ENCODE measurements around the gene GRAP2. TPM values are rescaled to one million over a fixed set of nuclear protein-coding genes. Genes with fewer than 3 reads are reported as not detected.

Gene GRAP2
- total and polyA plus RNA-seq, 4 donors: 1.9 to 6.9 (median 4.2) TPM

GRCh38 chr22:39994041-39994565, 93.2 kb downstream of the GRAP2 start:
- no peak for ATAC-seq (ENCODE audit: insufficient read depth, low FRiP score)
- Histone ChIP-seq H3K4me1 (ENCODE audit: control insufficient read depth in 5 of 5, insufficient read depth in 5 of 5, low read length in 5 of 5) (peaks cover 0 to 7% (median 2%) of the 10 kb centered on the region in 5 donors), H3K4me3 (no peak overlapping the region), H3K36me3 (ENCODE audit: control insufficient read depth in 4 of 4, insufficient read depth in 4 of 4, low read length in 4 of 4) (no peaks in the 10 kb centered on the region), H3K27ac (ENCODE audit: low read depth in 1 of 2, low read length in 1 of 2) (no peak overlapping the region), H3K9ac (ENCODE audit: insufficient read depth in 1 of 2, low read length in 2 of 2) (no peak overlapping the region), H3K9me3 (ENCODE audit: control insufficient read depth in 4 of 4, insufficient read depth in 3 of 4, low read length in 3 of 4) (no peaks in the 10 kb centered on the region), H3K27me3 (ENCODE audit: control insufficient read depth in 3 of 3, insufficient read depth in 3 of 3, low read length in 2 of 3) (peaks cover 0 to 57% (median 36%) of the 10 kb centered on the region in 3 donors)
- no peak for DNase-seq
- WGBS, 2 donors: 20 to 27% methylated on average over 20 of the region's 20 CpGs
- TF ChIP-seq CTCF (IDR thresholded peaks at IDR 0.05; ENCODE audit: control extremely low read depth, extremely low read depth): no peak

GRCh38 chr22:39994566-39995392, 93.9 kb downstream of the GRAP2 start, which contains the start of gene FAM83F:
FAM83F (plus strand) TSS chr22:39994954; CDS start chr22:39995043, 89 bp downstream.
- DNase-seq: peak; percentile 33 to 51 (median 41)
- H3K9me3 ChIP-seq (ENCODE audit: control insufficient read depth in 4 of 4, insufficient read depth in 3 of 4, low read length in 3 of 4): no peaks in the 10 kb centered on the region
- peaks cover 0 to 7% (median 2%) of the 10 kb centered on the region in 5 donors for H3K4me1 ChIP-seq (ENCODE audit: control insufficient read depth in 5 of 5, insufficient read depth in 5 of 5, low read length in 5 of 5)
- H3K36me3 ChIP-seq (ENCODE audit: control insufficient read depth in 4 of 4, insufficient read depth in 4 of 4, low read length in 4 of 4): no peaks in the 10 kb centered on the region
- no peak within 1 kb of the TSS for H3K4me3 ChIP-seq
- H3K27me3 ChIP-seq (ENCODE audit: control insufficient read depth in 3 of 3, insufficient read depth in 3 of 3, low read length in 2 of 3): peaks cover 0 to 54% (median 36%) of the 10 kb centered on the region in 3 donors
- 6 to 8% methylated on average over 39 to 115 of the region's 115 CpGs for WGBS, 2 donors
- H3K9ac ChIP-seq (ENCODE audit: insufficient read depth in 1 of 2, low read length in 2 of 2): no peak within 1 kb of the TSS
- TF ChIP-seq CTCF (IDR thresholded peaks at IDR 0.05; ENCODE audit: control extremely low read depth, extremely low read depth): no peak
- H3K27ac ChIP-seq (ENCODE audit: low read depth in 1 of 2, low read length in 1 of 2): no peak within 1 kb of the TSS
- no peak for ATAC-seq (ENCODE audit: insufficient read depth, low FRiP score)

- Histone ChIP-seq H3K9ac (ENCODE audit: insufficient read depth in 1 of 2, low read length in 2 of 2) (no peak overlapping the region), H3K36me3 (ENCODE audit: control insufficient read depth in 4 of 4, insufficient read depth in 4 of 4, low read length in 4 of 4) (no peaks in the 10 kb centered on the region), H3K4me3 (no peak overlapping the region), H3K9me3 (ENCODE audit: control insufficient read depth in 4 of 4, insufficient read depth in 3 of 4, low read length in 3 of 4) (no peaks in the 10 kb centered on the region), H3K27ac (ENCODE audit: low read depth in 1 of 2, low read length in 1 of 2) (no peak overlapping the region), H3K27me3 (ENCODE audit: control insufficient read depth in 3 of 3, insufficient read depth in 3 of 3, low read length in 2 of 3) (peaks cover 0 to 50% (median 36%) of the 10 kb centered on the region in 3 donors), H3K4me1 (ENCODE audit: control insufficient read depth in 5 of 5, insufficient read depth in 5 of 5, low read length in 5 of 5) (peaks cover 0 to 7% (median 2%) of the 10 kb centered on the region in 5 donors)
- ATAC-seq (ENCODE audit: insufficient read depth, low FRiP score) (no peak), DNase-seq (no peak)
- 56 to 67% methylated on average over 35 of the region's 35 CpGs for WGBS, 2 donors
- no peak for TF ChIP-seq CTCF (IDR thresholded peaks at IDR 0.05; ENCODE audit: control extremely low read depth, extremely low read depth)
Measured at GRCh38 chr22:39995393-39996252, 94.7 kb downstream of the GRAP2 start.

All from lung (tissue), 12 donors.